ENCODE data around the gene CLCN1.

CLCN1 gene

DNA sequence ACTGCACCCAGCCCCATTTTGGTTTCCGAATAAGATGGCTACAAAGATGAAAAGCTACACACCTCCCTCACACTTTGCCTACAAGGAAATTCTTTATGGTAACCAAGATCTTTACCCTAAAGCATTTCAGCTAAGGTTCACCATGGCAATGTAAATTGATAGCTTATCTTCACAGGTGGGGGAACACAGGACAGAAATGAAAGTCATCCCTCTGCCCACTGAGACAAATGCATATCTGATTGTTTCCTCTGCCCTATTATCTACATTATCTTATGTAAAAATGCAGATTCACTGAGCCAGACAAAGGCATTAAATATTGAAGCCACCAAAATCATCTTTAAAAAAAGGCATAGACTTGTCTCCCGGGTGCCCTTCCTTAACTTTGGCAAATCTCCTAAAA is 34.4 kb upstream of the CLCN1 start:
- TF ChIP-seq ZFX (IDR thresholded peaks at IDR 0.05), result no peak
- TF ChIP-seq, protein P1, sequence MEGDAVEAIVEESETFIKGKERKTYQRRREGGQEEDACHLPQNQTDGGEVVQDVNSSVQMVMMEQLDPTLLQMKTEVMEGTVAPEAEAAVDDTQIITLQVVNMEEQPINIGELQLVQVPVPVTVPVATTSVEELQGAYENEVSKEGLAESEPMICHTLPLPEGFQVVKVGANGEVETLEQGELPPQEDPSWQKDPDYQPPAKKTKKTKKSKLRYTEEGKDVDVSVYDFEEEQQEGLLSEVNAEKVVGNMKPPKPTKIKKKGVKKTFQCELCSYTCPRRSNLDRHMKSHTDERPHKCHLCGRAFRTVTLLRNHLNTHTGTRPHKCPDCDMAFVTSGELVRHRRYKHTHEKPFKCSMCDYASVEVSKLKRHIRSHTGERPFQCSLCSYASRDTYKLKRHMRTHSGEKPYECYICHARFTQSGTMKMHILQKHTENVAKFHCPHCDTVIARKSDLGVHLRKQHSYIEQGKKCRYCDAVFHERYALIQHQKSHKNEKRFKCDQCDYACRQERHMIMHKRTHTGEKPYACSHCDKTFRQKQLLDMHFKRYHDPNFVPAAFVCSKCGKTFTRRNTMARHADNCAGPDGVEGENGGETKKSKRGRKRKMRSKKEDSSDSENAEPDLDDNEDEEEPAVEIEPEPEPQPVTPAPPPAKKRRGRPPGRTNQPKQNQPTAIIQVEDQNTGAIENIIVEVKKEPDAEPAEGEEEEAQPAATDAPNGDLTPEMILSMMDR (conservative IDR thresholded peaks at IDR 0.05), result no peak
- no peak overlapping the region for H3K27ac ChIP-seq

- no peak overlapping the region for H3K27ac ChIP-seq
- TF ChIP-seq ZFX (IDR thresholded peaks at IDR 0.05), result no peak
- TF ChIP-seq, protein P1 (conservative IDR thresholded peaks at IDR 0.05), result no peak
Observed at GRCh38 chr7:143282124-143282523, 33.8 kb upstream of the CLCN1 start.

- H3K27ac ChIP-seq, result no peak overlapping the region
- TF ChIP-seq, protein P1 (conservative IDR thresholded peaks at IDR 0.05), result no peak
- TF ChIP-seq ZFX (IDR thresholded peaks at IDR 0.05), result no peak
Observed at GRCh38 chr7:143283381-143283780, 32.5 kb upstream of the CLCN1 start.

DNA sequence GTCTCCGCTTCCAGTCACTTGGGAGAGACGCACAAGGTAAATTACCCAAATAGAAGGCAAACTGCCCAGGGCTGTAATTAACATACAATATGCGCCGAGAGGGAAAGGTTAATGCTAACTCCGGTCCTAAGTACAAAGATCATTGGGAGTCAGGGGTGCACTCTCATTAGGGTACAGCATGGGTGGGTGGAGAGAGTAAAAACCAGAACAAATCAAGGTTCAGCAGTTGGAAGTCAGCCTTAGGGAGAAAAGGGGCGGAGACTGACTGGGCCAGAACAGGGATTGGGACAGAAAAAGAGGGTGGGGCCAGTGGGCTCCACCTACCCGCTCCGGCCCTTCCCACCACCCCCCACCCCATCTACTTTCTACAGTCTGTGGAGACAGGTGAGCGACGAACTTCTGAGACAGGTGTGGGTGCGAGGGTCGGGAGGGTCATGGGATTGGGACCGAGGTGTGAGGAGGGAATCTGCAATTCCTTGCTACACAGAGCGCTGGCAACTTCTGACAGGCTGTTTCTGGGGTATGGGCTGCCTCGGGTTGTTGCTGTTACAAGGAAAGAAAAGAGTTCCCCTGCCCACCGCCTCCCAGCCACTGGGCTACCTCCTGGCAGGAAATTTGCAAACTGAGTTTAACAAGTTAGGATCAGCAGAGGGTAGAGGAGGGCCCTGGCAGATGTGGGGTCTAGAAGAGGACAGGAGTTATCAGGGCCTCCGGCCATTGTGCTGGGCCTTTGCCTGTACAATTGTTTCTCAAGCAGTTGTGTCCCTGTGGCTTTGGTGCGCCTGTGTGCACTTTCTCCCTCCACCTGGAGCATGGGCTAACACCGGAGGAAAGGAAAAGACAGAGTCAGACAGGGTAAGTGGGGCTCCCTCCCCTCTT is 31.1 kb upstream of the CLCN1 start, which contains the start of gene TMEM139:
Gene TMEM139 (plus strand): TSS at position 368 of the 879 bp plus-strand sequence. CDS start 1,000 bp downstream, outside the sequence.
- no peak for TF ChIP-seq ZFX (IDR thresholded peaks at IDR 0.05)
- TF ChIP-seq, protein P1 (conservative IDR thresholded peaks at IDR 0.05), result no peak
- no peak within 1 kb of the TSS for H3K27ac ChIP-seq

- H3K27ac ChIP-seq, result no peak overlapping the region
Observed at GRCh38 chr7:143285470-143285778, 30.5 kb upstream of the CLCN1 start.

DNA sequence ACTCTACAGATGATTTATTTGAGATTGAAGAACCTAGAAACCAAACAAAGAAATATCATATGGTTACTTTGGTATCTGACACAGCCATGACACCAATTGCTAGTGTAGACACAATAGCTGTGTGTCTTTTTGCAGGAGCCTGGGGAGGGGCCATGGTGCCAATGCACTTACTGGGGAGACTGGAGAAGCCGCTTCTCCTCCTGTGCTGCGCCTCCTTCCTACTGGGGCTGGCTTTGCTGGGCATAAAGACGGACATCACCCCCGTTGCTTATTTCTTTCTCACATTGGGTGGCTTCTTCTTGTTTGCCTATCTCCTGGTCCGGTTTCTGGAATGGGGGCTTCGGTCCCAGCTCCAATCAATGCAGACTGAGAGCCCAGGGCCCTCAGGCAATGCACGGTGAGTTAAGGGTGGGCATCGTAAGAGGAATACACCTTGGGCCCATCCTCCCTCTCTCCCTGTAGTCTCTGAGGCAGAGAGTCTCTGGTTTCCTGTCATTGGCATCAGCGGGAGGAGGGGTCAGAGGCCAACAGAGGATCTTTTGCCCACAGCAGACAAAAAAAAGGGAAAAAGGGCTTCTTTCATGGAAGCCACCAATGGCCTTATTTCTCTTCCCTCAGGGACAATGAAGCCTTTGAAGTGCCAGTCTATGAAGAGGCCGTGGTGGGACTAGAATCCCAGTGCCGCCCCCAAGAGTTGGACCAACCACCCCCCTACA is 29.9 kb upstream of the CLCN1 start:
- no peak overlapping the region for H3K27ac ChIP-seq

More at GRCh38 chr7:143285470-143285778, 30.5 kb upstream of the CLCN1 start:
- TF ChIP-seq ZFX (IDR thresholded peaks at IDR 0.05), result no peak
- TF ChIP-seq, protein P1 (conservative IDR thresholded peaks at IDR 0.05), result no peak

More for the DNA sequence above, 29.9 kb upstream of the CLCN1 start:
- no peak for TF ChIP-seq ZFX (IDR thresholded peaks at IDR 0.05)
- TF ChIP-seq, protein P1 (conservative IDR thresholded peaks at IDR 0.05), result no peak

Data from C4-2B (cell line).